Measurements from ENCODE around the gene PIP5K1B.

PIP5K1B gene

DNA sequence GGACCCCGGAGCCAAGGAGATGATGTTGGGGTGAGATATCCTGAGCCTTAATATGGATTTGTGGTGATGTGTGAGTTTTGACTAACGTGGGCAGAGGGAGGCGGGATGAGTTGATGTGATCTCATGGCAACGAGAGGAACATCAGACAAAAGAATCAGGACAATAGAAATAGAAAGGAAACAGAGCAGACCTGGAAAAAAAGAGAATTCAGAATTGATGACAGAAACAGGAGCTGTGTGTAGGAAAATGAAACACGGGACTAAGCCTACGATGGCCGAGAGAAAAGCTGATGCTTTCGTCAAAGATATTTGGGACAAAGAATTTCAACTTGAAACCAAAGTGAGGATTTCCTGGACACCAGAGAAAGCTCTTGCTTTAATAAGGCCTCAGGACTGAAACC lies 298.0 kb downstream of the PIP5K1B start:
- H3K27ac Mint-ChIP-seq: no peak overlapping the region

DNA sequence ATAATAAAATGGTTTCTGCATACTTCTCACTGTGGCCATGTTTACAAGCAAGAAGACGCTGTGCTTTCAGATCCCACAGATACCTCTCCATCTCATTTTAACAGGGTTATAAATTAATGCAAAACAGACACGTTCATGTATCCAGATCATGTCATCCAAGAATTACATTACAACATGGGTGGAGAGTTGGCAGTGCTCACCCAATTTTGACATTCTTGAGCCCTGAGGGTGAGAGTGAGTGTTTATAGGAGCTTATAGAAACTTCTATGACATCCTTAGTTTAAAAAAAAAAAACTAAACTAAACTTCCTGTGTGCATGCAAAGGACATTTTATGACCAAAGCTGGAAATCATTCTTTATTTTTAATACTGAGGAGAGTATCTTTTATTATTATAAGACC lies 299.8 kb downstream of the PIP5K1B start:
- peaks cover 46% of the 10 kb centered on the region for H3K36me3 Mint-ChIP-seq
- H3K27me3 Mint-ChIP-seq: no peaks in the 10 kb centered on the region
- no peak for ATAC-seq
- no peak overlapping the region for H3K27ac Mint-ChIP-seq
- H3K9me3 Mint-ChIP-seq: no peaks in the 10 kb centered on the region
- no peak overlapping the region for H3K4me3 Mint-ChIP-seq
- no peaks in the 10 kb centered on the region for H3K4me1 Mint-ChIP-seq

More for the DNA sequence above, 298.0 kb downstream of the PIP5K1B start:
- H3K4me3 Mint-ChIP-seq: no peak overlapping the region
- no peaks in the 10 kb centered on the region for H3K27me3 Mint-ChIP-seq
- no peaks in the 10 kb centered on the region for H3K9me3 Mint-ChIP-seq
- peaks cover 6% of the 10 kb centered on the region for H3K4me1 Mint-ChIP-seq
- peaks cover 55% of the 10 kb centered on the region for H3K36me3 Mint-ChIP-seq
- no peak for ATAC-seq

DNA sequence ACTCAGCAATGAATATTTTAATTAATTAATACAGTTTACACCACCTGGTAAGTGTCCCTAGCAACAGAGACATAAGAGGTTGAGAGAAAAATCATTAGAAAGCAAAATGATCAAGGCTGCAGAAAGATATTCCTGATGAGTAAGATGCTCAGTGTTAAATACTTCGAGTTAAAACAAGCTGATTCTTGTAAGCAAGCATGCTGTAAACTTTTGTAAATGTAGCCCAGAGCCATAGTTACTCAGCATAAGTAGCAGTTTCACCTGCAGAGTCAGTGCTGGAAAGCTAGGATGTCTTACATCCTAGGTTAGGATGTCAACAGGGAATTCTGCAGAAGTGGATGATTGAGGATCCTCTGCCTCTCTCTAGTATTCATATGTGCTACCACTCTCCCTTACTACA lies 304.7 kb downstream of the PIP5K1B start:
- H3K4me1 Mint-ChIP-seq: peaks cover 20% of the 10 kb centered on the region
- H3K9me3 Mint-ChIP-seq: no peaks in the 10 kb centered on the region
- H3K36me3 Mint-ChIP-seq: peaks cover 27% of the 10 kb centered on the region
- no peaks in the 10 kb centered on the region for H3K27me3 Mint-ChIP-seq
- H3K4me3 Mint-ChIP-seq: no peak overlapping the region
- no peak for ATAC-seq
- no peak overlapping the region for H3K27ac Mint-ChIP-seq

DNA sequence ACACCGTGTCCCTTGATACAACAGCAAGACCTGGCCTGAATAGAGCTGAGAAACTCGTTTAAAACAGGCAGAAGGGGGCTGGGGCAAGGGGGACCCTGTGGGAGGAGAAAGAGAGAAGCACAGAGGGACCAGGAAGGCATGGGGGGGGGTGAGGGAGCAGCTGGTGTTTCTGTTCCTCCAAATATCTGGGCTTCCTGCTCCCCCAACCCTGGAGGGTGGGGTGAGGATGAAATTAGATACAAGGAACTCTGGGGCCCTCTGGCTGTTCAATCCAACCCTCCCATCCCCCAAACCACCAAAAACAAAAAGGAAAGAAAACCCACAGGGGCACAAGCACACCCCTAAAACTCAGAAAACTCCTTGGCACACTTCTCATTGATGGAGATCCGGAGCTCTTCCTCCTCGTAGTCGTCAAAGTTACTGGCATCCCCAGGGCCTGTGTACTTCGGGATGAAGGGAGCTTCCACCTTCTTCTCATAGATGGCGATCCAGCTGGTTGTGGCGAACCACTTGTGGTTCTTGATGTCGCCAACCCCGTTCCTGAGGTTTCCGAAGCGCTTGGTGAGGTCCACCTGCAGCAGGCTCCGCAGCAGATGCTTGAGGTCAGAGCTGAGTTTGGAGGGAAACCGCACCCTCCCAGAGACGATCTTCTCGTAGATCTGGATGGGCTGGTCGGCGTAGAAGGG lies 307.8 kb downstream of the PIP5K1B start:
- H3K4me1 Mint-ChIP-seq: peaks cover 20% of the 10 kb centered on the region
- H3K27me3 Mint-ChIP-seq: no peaks in the 10 kb centered on the region
- no peaks in the 10 kb centered on the region for H3K9me3 Mint-ChIP-seq
- H3K36me3 Mint-ChIP-seq: peaks cover 8% of the 10 kb centered on the region
- H3K4me3 Mint-ChIP-seq: peak overlapping the region; percentile 35
- peak overlapping the region; percentile 11 for H3K27ac Mint-ChIP-seq
- ATAC-seq: peak; percentile 41

DNA sequence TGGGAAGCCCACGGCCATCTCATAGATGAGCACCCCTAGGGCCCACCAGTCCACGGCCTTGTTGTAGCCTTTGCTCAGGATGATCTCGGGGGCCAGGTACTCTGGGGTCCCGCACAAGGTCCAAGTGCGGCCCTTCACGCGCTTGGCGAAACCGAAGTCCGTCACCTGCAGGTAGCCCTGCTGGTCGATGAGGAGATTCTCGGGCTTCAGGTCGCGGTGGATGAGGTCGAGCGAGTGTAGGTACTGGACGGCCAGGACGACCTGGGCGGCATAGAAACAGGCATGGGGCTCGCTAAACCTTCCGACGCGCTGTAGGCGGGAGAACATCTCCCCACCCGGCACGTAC lies 308.3 kb downstream of the PIP5K1B start:
- peaks cover 20% of the 10 kb centered on the region for H3K4me1 Mint-ChIP-seq
- H3K36me3 Mint-ChIP-seq: peaks cover 3% of the 10 kb centered on the region
- H3K27ac Mint-ChIP-seq: no peak overlapping the region
- no peak for ATAC-seq
- H3K4me3 Mint-ChIP-seq: no peak overlapping the region
- H3K27me3 Mint-ChIP-seq: no peaks in the 10 kb centered on the region
- no peaks in the 10 kb centered on the region for H3K9me3 Mint-ChIP-seq

DNA sequence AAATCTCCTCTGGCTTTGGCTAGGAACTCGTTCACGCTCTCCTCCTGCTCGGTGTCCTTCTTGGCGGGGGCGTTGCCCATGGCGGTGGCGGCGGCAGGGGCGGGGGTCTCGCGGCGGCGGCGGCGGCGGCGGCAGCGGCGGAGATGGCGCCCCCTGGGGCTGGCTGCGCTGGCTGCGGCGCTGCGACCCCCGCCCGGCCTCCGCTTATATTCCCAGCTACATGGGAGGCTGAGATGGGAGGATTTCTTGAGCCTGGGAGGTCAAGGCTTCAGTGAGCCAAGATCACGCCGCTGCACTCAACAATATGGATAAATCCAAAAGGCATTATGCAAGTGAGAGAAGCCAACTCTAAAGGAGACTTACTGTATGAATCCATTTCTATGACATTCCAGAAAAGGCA lies 309.0 kb downstream of the PIP5K1B start, which contains the start of gene PRKACG:
Gene PRKACG (minus strand): TSS at position 101 of the 400 bp plus-strand sequence. CDS start 21 bp downstream, at position 80.
- Mint-ChIP-seq H3K9me3 (no peaks in the 10 kb centered on the region), H3K4me1 (peaks cover 20% of the 10 kb centered on the region), H3K27ac (peak within 1 kb of the TSS; percentile 11), H3K36me3 (no peaks in the 10 kb centered on the region), H3K27me3 (no peaks in the 10 kb centered on the region), H3K4me3 (peak within 1 kb of the TSS; percentile 35)
- ATAC-seq: no peak

DNA sequence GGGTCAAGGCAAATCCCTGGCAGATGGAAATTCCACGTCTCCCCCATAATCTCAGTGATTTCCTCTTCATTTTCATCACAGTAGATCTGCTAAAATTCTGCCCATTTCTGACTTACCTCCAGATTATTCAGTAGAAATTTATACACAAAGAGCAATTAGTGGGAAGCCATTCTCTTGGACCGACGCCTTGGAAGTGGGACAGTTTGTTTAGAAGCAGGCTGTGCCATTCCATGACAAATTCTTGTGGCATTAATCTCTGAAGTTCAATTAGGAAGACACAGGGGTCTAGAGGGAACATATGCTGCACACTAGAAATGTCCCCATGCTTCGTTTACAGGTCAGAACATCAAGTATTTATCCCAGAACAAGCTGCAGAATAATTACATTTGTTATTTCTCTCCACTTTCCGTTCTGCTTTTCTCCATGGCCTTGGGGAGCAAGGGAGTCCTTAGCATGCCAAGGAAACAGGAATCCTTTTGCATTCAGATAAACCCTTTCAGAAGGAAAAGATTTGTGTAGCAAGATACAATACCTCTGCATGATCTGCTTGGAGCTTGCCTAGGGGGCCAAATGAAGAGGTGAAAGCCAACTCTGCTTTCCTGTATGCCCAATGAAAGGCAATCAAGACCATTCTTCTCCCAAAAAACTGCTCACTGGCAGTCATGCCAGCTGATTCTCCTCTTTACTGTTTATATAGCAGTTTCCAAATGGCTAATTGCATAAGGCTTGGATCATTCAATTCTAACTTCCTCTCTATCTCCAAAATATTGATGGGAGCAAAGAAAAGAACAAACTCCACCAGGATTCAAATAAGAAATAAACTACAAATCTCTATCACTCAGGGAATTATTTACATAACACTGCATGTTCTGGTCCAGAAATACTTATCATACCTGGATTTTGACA lies 311.4 kb downstream of the PIP5K1B start:
- H3K4me1 Mint-ChIP-seq: peaks cover 19% of the 10 kb centered on the region
- ATAC-seq: no peak
- H3K27me3 Mint-ChIP-seq: no peaks in the 10 kb centered on the region
- H3K4me3 Mint-ChIP-seq: no peak overlapping the region
- H3K9me3 Mint-ChIP-seq: no peaks in the 10 kb centered on the region
- no peaks in the 10 kb centered on the region for H3K36me3 Mint-ChIP-seq
- no peak overlapping the region for H3K27ac Mint-ChIP-seq

DNA sequence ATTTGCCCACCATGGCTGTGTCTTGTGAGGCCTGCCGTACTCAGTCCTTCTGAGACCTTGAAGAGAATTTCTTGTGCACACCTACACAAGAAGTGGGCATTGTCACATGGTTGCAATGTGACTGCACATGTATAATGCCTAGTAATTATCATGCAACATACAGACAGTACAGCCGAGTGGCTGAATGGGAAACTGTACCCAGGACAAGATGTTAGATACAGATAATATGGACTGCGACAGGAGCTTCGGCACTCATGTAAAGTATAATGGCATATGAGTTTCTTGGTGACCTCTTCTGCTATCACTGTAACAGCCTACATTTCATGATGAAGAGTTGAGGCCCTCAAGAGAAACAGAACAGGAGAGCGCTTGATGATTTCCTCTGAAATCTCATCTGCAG lies 313.7 kb downstream of the PIP5K1B start:
- no peak for ATAC-seq
- Mint-ChIP-seq H3K9me3 (no peaks in the 10 kb centered on the region), H3K27ac (no peak overlapping the region), H3K4me1 (no peaks in the 10 kb centered on the region), H3K4me3 (no peak overlapping the region), H3K27me3 (no peaks in the 10 kb centered on the region), H3K36me3 (no peaks in the 10 kb centered on the region)

DNA sequence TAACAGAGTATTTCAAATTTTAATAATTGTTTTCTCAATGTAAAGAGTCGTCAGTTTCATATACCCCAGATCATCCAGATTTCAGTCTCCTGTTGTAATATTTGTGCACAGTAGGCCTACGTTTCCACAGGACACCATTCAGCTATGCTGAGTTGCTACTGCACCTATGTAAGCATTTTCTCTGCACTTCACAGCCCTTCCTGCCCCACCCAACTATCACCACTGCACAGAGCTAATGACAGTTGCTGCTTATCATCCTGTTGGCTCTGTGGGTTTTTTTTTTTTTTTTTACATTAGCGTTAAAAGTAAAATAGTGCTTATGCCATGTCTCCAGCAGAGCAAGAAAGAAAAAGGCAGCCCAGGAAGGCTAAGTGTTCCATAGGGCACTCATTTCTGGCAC lies 314.8 kb downstream of the PIP5K1B start:
- Mint-ChIP-seq H3K36me3 (no peaks in the 10 kb centered on the region), H3K27ac (no peak overlapping the region), H3K27me3 (no peaks in the 10 kb centered on the region), H3K9me3 (no peaks in the 10 kb centered on the region), H3K4me3 (no peak overlapping the region), H3K4me1 (no peaks in the 10 kb centered on the region)
- no peak for ATAC-seq

DNA sequence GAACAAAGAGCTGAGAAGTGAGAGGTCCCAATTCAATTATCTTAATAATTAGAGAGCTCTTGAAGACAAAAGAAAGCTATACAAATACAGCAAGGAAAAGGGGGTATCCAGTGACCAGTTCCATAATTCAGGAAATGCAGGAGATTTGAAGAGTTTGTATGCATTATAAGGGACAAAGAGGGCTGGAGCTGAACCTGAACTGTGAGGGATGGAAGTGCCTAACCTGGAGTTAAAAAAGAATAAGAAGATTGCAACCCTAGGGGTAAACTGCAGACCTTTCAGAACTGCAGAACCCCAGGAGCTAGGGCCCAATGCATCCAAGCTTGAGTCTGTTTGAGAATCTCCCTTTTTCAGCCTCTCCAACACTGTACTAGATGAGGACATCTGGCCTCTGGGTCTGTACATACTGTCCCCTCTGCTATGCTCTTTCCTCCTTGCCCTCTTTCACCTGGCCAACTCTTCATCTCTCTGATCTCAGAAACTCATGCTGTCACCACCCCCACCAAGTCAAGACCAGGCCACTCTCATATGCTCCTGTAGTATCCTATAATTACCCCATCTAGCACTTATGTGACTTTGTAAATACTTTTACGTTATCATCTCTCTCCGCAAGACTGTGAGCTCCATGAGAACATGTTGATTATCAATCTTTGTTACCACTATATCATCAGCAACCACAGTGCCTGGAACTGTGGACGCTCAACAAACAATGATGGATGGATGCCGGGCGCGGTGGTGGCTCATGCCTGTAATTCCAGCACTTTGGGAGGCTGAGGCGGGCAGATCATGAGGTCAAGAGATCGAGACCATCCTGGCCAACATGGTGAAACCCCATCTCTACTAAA lies 315.5 kb downstream of the PIP5K1B start:
- no peak overlapping the region for H3K27ac Mint-ChIP-seq
- no peaks in the 10 kb centered on the region for H3K9me3 Mint-ChIP-seq
- H3K4me1 Mint-ChIP-seq: no peaks in the 10 kb centered on the region
- H3K36me3 Mint-ChIP-seq: no peaks in the 10 kb centered on the region
- H3K4me3 Mint-ChIP-seq: no peak overlapping the region
- H3K27me3 Mint-ChIP-seq: no peaks in the 10 kb centered on the region
- ATAC-seq: no peak

DNA sequence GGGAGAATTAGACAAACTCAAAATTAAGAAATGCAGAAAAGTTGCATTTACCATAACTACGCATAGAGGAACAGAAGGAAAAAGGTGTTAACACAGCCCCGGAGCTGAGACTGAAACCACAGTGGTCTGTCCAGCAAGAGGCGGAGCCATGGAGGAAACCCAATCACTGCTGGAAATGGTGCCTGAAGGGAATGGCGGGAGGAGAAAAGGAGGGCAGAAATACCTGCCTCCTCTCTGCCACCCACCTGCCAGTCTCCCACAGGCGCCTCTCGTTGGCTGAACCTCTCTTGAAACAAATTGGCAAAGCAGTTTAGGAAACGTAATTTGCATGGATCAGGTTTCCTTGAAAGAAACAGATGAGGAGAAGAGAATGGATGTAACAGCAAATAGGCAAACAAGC lies 318.6 kb downstream of the PIP5K1B start:
- Mint-ChIP-seq H3K4me3 (no peak overlapping the region), H3K27ac (no peak overlapping the region), H3K9me3 (no peaks in the 10 kb centered on the region), H3K36me3 (no peaks in the 10 kb centered on the region), H3K4me1 (peaks cover 7% of the 10 kb centered on the region), H3K27me3 (no peaks in the 10 kb centered on the region)
- ATAC-seq: no peak

DNA sequence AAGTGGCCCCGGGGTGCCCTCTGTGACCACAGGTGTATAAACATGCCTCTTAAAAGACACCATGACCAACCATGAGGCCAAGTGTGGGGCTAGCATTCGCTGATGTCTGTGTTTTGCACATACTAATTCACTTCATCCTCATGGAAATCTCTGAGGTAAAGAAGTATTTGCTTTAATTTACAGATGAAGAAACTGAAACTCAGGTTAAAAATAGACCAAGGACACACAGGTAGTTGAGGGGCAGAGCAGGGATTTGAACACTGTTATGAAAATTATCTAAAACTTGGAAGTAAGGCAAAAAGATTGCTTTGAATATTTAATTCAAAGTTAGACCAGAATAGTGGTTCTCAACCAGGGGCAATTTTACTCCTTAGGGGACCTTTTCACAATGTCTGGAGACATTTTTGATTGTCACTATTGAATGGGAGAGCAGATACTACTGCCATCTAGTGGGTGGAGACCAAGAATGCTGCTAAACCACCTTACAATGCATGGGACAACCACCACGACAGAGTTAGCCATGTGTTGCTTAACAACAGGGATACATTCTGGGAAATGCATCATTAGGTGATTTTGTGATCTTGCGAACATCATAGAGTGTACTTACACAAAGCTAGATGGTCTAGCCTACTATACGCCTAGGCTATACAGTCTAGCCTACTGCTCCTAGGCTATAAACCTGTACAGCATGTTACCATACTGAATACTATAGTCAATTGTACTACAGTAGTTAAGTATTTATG lies 322.5 kb downstream of the PIP5K1B start:
- no peaks in the 10 kb centered on the region for H3K9me3 Mint-ChIP-seq
- ATAC-seq: peak; percentile 71
- H3K4me1 Mint-ChIP-seq: peaks cover 7% of the 10 kb centered on the region

DNA sequence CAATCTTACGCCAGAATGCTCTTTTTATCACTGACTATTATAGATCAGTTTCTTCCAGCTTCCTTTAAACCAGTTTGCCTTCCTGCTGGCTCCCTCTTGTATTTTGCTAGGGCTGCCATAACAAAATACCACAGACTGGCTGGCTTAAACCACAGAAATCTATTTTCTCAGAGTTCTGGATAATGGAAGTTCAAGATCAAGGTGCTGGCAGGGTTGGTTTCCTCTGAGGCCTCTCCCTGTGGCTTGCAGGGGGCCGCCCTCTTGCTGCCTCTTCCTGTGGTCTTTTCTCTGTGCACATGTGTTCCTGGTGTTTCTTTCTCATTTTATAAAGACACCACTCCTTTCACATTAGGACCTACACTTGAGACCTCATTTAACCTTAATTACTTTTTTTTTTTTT lies 323.7 kb downstream of the PIP5K1B start:
- H3K27me3 Mint-ChIP-seq: no peaks in the 10 kb centered on the region
- no peak overlapping the region for H3K4me3 Mint-ChIP-seq
- peaks cover 7% of the 10 kb centered on the region for H3K4me1 Mint-ChIP-seq
- H3K36me3 Mint-ChIP-seq: no peaks in the 10 kb centered on the region
- ATAC-seq: no peak
- no peak overlapping the region for H3K27ac Mint-ChIP-seq
- no peaks in the 10 kb centered on the region for H3K9me3 Mint-ChIP-seq

More for the DNA sequence above, 322.5 kb downstream of the PIP5K1B start:
- Mint-ChIP-seq H3K27me3 (no peaks in the 10 kb centered on the region), H3K36me3 (no peaks in the 10 kb centered on the region), H3K27ac (no peak overlapping the region), H3K4me3 (no peak overlapping the region)

DNA sequence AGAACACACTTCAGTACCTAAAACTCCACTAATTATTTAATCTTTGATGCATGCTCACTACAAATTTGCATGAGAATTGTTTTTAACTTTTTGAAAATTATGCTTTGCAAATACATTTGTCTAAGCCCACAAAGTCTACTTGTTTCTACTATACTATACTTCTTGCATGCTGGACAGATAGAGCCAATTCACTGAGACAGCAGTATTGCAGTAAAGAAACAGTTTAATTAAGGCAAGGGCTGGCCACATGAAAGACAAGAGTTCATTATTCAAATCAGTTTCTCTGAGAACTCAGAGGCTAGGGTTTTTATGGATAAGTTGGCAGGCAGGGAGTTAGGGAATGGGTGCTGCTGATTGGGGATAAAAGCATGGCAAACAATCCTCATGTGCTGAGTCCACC lies 324.5 kb downstream of the PIP5K1B start:
- Mint-ChIP-seq H3K36me3 (no peaks in the 10 kb centered on the region), H3K4me1 (peaks cover 7% of the 10 kb centered on the region), H3K4me3 (no peak overlapping the region)

More for the DNA sequence above, 324.5 kb downstream of the PIP5K1B start:
- no peak for ATAC-seq
- no peaks in the 10 kb centered on the region for H3K27me3 Mint-ChIP-seq
- no peaks in the 10 kb centered on the region for H3K9me3 Mint-ChIP-seq
- H3K27ac Mint-ChIP-seq: no peak overlapping the region

Data from stimulated activated memory B cell treated with anti-CD40 and anti-IgM and Interleukin-4, amounts not matched to agents 10 μg/mL and 1 μg/mL and 100 μg/mL, for 72 hours (primary cell).